Measurements from ENCODE around the gene RIPPLY2.

DNA sequence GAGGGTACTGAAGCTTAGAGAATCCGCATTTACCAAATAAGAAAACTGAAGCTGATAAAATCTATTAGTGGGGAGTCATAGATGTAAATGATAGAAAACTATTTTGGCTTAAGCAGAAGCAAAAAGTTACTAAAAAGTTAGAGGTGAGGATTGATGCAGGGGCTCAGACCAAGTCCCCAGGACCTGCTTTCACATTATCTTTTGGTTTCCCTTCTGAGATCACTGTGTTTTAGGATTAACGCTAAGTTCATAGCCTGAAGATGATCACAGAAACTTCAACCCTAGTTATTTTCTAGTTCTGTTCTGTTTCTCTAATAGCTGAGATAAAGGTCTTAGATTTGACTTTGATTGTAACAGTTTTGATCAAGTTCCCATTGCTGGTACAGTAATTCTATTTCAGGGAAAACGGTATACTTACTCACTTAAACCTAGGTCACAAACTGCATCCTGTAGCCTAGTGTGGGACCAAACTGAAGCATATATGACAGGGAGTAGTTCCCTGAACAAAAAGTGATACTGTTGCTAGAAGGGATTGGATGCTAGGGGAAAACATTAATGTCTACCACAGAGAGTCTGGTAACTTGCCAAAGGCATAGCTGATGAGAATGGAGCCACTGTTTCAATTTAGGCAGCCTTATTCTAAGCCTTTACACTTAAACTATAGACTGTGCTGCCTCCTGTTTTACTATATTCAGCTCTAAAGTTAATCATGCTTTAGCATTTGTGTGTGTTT is 19.4 kb downstream of the RIPPLY2 start:
- TF ChIP-seq, protein P1, sequence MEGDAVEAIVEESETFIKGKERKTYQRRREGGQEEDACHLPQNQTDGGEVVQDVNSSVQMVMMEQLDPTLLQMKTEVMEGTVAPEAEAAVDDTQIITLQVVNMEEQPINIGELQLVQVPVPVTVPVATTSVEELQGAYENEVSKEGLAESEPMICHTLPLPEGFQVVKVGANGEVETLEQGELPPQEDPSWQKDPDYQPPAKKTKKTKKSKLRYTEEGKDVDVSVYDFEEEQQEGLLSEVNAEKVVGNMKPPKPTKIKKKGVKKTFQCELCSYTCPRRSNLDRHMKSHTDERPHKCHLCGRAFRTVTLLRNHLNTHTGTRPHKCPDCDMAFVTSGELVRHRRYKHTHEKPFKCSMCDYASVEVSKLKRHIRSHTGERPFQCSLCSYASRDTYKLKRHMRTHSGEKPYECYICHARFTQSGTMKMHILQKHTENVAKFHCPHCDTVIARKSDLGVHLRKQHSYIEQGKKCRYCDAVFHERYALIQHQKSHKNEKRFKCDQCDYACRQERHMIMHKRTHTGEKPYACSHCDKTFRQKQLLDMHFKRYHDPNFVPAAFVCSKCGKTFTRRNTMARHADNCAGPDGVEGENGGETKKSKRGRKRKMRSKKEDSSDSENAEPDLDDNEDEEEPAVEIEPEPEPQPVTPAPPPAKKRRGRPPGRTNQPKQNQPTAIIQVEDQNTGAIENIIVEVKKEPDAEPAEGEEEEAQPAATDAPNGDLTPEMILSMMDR (IDR thresholded peaks at IDR 0.05) = no peak
- no peak for TF ChIP-seq POLR2A (IDR thresholded peaks at IDR 0.05)
